HG02759 (cell line): ENCODE data around the gene BTD.

Experiments used
- ATAC-seq: cut with Tn5 transposase; IDR thresholded peaks from one replicate; pipeline ENCODE4 v1.9.1; 2021; ENCODE audit warnings: mild to moderate bottlenecking, moderate library complexity; ENCODE audit not compliant: unreplicated experiment

BTD gene

GRCh38 chr3:15635121-15635661 lies 33.6 kb downstream of the BTD start:
- no peak for ATAC-seq

- peak; percentile 66 for ATAC-seq
Observed at GRCh38 chr3:15636028-15636709, 34.6 kb downstream of the BTD start.

GRCh38 chr3:15637131-15637951 lies 35.8 kb downstream of the BTD start:
- no peak for ATAC-seq

- no peak for ATAC-seq
Observed at GRCh38 chr3:15638193-15638890, 36.8 kb downstream of the BTD start.

GRCh38 chr3:15638891-15639262 lies 37.3 kb downstream of the BTD start:
- no peak for ATAC-seq

GRCh38 chr3:15645246-15645645 lies 43.7 kb downstream of the BTD start:
- ATAC-seq, result no peak

- ATAC-seq, result no peak
Observed at GRCh38 chr3:15645740-15646501, 44.4 kb downstream of the BTD start.

- ATAC-seq, result peak; percentile 24
Observed at GRCh38 chr3:15646851-15647511, 45.4 kb downstream of the BTD start.

- peak; percentile 93 for ATAC-seq
Observed at GRCh38 chr3:15647611-15648167, 46.1 kb downstream of the BTD start.

- no peak for ATAC-seq
Observed at GRCh38 chr3:15649341-15649740, 47.8 kb downstream of the BTD start.

GRCh38 chr3:15649858-15650257 lies 48.3 kb downstream of the BTD start:
- no peak for ATAC-seq

GRCh38 chr3:15651396-15651795 lies 49.9 kb downstream of the BTD start:
- no peak for ATAC-seq

GRCh38 chr3:15653321-15653720 lies 51.8 kb downstream of the BTD start:
- no peak for ATAC-seq

- ATAC-seq, result no peak
Observed at GRCh38 chr3:15654127-15654526, 52.6 kb downstream of the BTD start.

GRCh38 chr3:15654891-15655290 lies 53.3 kb downstream of the BTD start:
- ATAC-seq, result no peak

- ATAC-seq, result no peak
Observed at GRCh38 chr3:15656342-15656741, 54.8 kb downstream of the BTD start.

GRCh38 chr3:15657016-15657415 lies 55.5 kb downstream of the BTD start:
- ATAC-seq, result no peak

- no peak for ATAC-seq
Observed at GRCh38 chr3:15659254-15659975, 57.9 kb downstream of the BTD start.
